GM19397 (cell line): Measurements from ENCODE around the gene AFDN.
A peak's percentile ranks its signal among the peaks of the same experiment; 100 is the strongest.

Experiments
- ATAC-seq: cut with Tn5 transposase; IDR thresholded peaks from one replicate; pipeline ENCODE4 v1.9.1; 2021; ENCODE audit warnings: mild to moderate bottlenecking, moderate library complexity; ENCODE audit not compliant: unreplicated experiment

Gene AFDN

GRCh38 chr6:167811442-167812087, 15.1 kb upstream of the AFDN start:
- ATAC-seq: no peak

- ATAC-seq: no peak
These were observed 14.6 kb upstream of the AFDN start for GRCh38 chr6:167812088-167812487.

- ATAC-seq: no peak
These were observed 11.3 kb upstream of the AFDN start for GRCh38 chr6:167815296-167815980.

- no peak for ATAC-seq
These were observed 9.7 kb upstream of the AFDN start for GRCh38 chr6:167817016-167817415.

- ATAC-seq: no peak
These were observed 9.0 kb upstream of the AFDN start for GRCh38 chr6:167817729-167818128.

GRCh38 chr6:167819576-167819975, 7.1 kb upstream of the AFDN start:
- ATAC-seq: no peak

GRCh38 chr6:167820681-167821080, 6.0 kb upstream of the AFDN start:
- ATAC-seq: no peak

GRCh38 chr6:167824591-167825331, 1.9 kb upstream of the AFDN start:
- ATAC-seq: no peak

GRCh38 chr6:167825332-167826229, 1.1 kb upstream of the AFDN start:
- ATAC-seq: peak; percentile 26

- peak; percentile 70 for ATAC-seq
These were observed 348 bp upstream of the AFDN start for GRCh38 chr6:167826230-167826895.

GRCh38 chr6:167827583-167828324, 1.0 kb downstream of the AFDN start:
- ATAC-seq: peak; percentile 36

GRCh38 chr6:167828325-167828956, 1.7 kb downstream of the AFDN start:
- no peak for ATAC-seq

GRCh38 chr6:167829513-167829912, 2.8 kb downstream of the AFDN start:
- ATAC-seq: no peak

GRCh38 chr6:167831281-167831828, 4.6 kb downstream of the AFDN start:
- ATAC-seq: no peak

- no peak for ATAC-seq
These were observed 6.0 kb downstream of the AFDN start for GRCh38 chr6:167832497-167833395.

GRCh38 chr6:167833396-167833763, 6.7 kb downstream of the AFDN start:
- ATAC-seq: no peak

- ATAC-seq: no peak
These were observed 8.5 kb downstream of the AFDN start for GRCh38 chr6:167835260-167835659.

- ATAC-seq: no peak
These were observed 10.0 kb downstream of the AFDN start for GRCh38 chr6:167836721-167837120.
